ENCODE measurements around the gene JARID2.

- no peak for TF ChIP-seq CREB1 (IDR thresholded peaks at IDR 0.05)
- no peak for TF ChIP-seq CHD7 (IDR thresholded peaks at IDR 0.05; ENCODE audit: insufficient replicate concordance, low read length)
- TF ChIP-seq GTF2F1 (IDR thresholded peaks at IDR 0.05; ENCODE audit: borderline replicate concordance, low read depth, low read length) = no peak
- no peak for TF ChIP-seq POLR2A (IDR thresholded peaks at IDR 0.05; ENCODE audit: control extremely low read depth in 1 of 2, low read depth in 2 of 2, low read length in 2 of 2)
- TF ChIP-seq ATF3 (IDR thresholded peaks at IDR 0.05; ENCODE audit: insufficient read depth, low read depth, low read length) = no peak
- TF ChIP-seq CTCF (IDR thresholded peaks at IDR 0.05; ENCODE audit: control extremely low read depth in 1 of 3, insufficient read depth in 1 of 3, low read depth in 1 of 3, low read length in 3 of 3) = no peak
- no peak for TF ChIP-seq CHD2 (IDR thresholded peaks at IDR 0.05; ENCODE audit: low read length)
- TF ChIP-seq EZH2 (IDR thresholded peaks at IDR 0.05; ENCODE audit: low read depth, low read length, severe bottlenecking) = no peak
- TF ChIP-seq FOSL1 (IDR thresholded peaks at IDR 0.05; ENCODE audit: insufficient read depth, low read depth, low read length) = no peak
- no peak for TF ChIP-seq GABPA (IDR thresholded peaks at IDR 0.05; ENCODE audit: borderline replicate concordance, insufficient read depth, low read length)
Observed at GRCh38 chr6:15513801-15514711, 268.2 kb downstream of the JARID2 start.
